ENCODE measurements around the gene CHRNE.

GRCh38 chr17:4895121-4895520 lies 7.8 kb downstream of the CHRNE start:
- TF ChIP-seq CTCF (conservative IDR thresholded peaks at IDR 0.05; ENCODE audit: low read depth, low read length) (no peak), POLR2A (IDR thresholded peaks at IDR 0.05; ENCODE audit: low read depth, low read length) (no peak), RAD21 (IDR thresholded peaks at IDR 0.05; ENCODE audit: low read length) (no peak), CHD1 (IDR thresholded peaks at IDR 0.05; ENCODE audit: low read depth, low read length) (no peak), USF2 (IDR thresholded peaks at IDR 0.05; ENCODE audit: low read depth, low read length) (no peak), NFE2L2 (IDR thresholded peaks at IDR 0.05; ENCODE audit: low read depth, low read length) (no peak), MAFK (IDR thresholded peaks at IDR 0.05; ENCODE audit: low read depth, low read length) (no peak), CEBPB (IDR thresholded peaks at IDR 0.05; ENCODE audit: low read depth, low read length) (no peak), MAZ (IDR thresholded peaks at IDR 0.05; ENCODE audit: borderline replicate concordance, low read depth, low read length) (no peak), ELK1 (IDR thresholded peaks at IDR 0.05; ENCODE audit: borderline replicate concordance, low read depth, low read length) (no peak)
